Measurements from ENCODE around the gene CEP250. TPM values are rescaled to one million over a fixed set of nuclear protein-coding genes. Genes with fewer than 3 reads are reported as not detected.

CEP250 gene
- total RNA-seq, 1 donor: 22.0 TPM

DNA sequence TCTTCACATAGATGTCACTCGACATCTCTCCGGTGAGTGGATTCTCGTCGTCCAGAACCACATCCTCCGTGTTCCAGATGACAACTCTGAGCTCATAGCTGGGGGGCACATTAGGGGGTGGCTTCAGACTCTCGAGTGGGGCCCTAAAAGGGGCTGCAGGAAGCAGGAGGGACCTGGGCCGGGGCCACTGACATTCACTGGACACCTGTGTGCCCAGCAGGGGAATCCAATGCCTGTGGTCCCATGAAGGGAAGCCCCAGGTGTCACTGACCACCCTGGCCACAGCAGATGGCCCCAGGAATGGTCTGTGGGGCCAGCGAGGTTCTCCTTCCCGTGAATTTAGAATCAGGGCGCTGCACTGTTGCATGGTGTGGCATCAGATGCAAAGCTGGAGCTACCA lies 105.1 kb downstream of the CEP250 start:
- no peak for DNase-seq (ENCODE audit: low read depth)
- no peak overlapping the region for H3K4me3 ChIP-seq (ENCODE audit: low read depth, low read length)
- TF ChIP-seq, protein P1, sequence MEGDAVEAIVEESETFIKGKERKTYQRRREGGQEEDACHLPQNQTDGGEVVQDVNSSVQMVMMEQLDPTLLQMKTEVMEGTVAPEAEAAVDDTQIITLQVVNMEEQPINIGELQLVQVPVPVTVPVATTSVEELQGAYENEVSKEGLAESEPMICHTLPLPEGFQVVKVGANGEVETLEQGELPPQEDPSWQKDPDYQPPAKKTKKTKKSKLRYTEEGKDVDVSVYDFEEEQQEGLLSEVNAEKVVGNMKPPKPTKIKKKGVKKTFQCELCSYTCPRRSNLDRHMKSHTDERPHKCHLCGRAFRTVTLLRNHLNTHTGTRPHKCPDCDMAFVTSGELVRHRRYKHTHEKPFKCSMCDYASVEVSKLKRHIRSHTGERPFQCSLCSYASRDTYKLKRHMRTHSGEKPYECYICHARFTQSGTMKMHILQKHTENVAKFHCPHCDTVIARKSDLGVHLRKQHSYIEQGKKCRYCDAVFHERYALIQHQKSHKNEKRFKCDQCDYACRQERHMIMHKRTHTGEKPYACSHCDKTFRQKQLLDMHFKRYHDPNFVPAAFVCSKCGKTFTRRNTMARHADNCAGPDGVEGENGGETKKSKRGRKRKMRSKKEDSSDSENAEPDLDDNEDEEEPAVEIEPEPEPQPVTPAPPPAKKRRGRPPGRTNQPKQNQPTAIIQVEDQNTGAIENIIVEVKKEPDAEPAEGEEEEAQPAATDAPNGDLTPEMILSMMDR (IDR thresholded peaks at IDR 0.05; ENCODE audit: insufficient read depth, low read length): no peak

DNA sequence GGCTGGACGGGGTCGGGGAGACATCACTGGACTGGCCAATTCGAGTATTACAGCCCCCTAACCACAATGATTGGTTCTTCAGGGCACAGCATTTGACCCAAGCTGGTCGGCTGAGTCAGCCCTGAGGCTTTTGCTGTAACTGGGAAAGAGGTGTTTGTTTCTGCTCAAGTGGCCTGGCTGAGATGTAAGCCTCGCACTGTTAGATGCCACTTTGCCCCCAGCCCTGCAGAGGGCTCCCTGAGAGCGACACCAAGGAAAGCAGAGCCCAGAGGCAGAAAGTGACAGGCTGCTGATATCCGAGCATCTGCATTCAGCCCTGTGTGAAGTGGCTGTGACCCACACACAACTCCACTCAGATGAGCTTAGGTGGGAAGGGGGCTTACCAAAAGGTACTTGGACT lies 105.9 kb downstream of the CEP250 start:
- TF ChIP-seq, protein P1 (IDR thresholded peaks at IDR 0.05; ENCODE audit: insufficient read depth, low read length): peak; percentile 21
- DNase-seq (ENCODE audit: low read depth): peak; percentile 27

DNA sequence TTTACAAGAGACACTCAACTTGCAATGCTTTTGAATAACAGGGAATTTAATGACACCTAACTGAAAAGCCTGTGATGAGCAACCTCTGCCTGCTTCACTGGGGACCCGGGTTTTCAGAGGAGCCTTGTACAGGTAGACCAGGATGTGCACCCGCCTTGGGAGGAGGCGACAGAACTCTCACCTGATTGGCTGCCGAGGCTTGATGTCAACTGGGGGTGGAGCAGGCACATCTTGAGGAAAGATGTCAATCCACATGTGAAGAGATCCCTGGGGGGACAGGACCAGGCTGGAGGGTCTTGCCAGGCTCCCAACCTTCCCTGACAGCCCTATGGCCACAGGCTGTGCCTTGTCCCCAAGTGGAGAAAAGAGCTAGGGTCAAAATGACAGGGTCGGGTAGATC lies 106.3 kb downstream of the CEP250 start:
- no peak for DNase-seq (ENCODE audit: low read depth)
- TF ChIP-seq, protein P1 (IDR thresholded peaks at IDR 0.05; ENCODE audit: insufficient read depth, low read length): no peak

More for the DNA sequence above, 105.9 kb downstream of the CEP250 start:
- no peak overlapping the region for H3K4me3 ChIP-seq (ENCODE audit: low read depth, low read length)

DNA sequence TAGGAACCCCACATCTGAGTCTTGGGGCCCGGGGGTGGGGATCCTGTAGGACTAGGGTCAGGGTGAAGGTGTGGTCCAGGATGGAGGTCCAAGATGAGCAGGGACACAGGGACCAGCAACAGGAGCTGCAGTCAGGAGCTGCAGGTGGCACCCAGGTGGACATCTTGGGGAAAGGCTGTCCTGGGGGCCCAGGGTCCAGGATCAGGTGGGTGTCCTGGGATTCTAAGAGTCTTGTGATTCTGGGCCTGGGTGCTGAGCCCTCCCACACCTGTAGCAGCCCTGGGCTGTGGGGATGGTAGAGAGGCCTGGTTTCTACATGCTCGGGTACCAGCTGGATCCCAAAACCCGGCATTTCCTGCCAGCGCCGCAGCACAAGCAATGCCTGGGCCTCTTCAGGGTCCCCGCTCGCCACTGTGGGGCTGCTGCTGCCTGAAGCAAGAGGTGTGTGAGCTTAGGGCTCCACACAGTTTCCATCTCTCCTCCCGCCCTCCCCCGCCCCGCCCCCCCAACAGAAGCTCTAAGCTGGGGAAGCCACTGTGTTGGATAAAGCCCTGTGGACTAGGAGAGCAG lies 107.2 kb downstream of the CEP250 start:
- TF ChIP-seq, protein P1 (IDR thresholded peaks at IDR 0.05; ENCODE audit: insufficient read depth, low read length): no peak
- no peak overlapping the region for H3K4me3 ChIP-seq (ENCODE audit: low read depth, low read length)
- no peak for DNase-seq (ENCODE audit: low read depth)

More for the DNA sequence above, 106.3 kb downstream of the CEP250 start:
- H3K4me3 ChIP-seq (ENCODE audit: low read depth, low read length): no peak overlapping the region

DNA sequence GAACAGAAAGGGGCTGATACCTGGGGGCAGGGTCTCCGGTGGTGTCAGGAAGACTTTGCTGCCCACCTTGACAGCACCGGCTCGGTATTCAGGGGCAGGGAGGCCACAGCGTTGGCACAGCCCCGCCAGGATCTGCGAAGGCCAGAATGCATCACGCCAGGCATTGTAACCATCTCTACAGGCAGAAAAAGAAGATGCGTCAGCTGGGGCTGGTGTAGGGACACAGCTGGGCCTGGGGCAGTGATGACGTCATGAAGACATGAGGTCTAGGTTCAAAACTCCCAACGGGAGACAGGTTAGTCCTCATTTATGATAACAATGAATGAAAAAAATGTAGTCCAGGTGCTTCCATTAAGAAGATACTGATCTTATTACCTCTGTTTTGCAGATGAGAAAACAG lies 108.4 kb downstream of the CEP250 start:
- no peak overlapping the region for H3K4me3 ChIP-seq (ENCODE audit: low read depth, low read length)
- TF ChIP-seq, protein P1 (IDR thresholded peaks at IDR 0.05; ENCODE audit: insufficient read depth, low read length): no peak
- no peak for DNase-seq (ENCODE audit: low read depth)

DNA sequence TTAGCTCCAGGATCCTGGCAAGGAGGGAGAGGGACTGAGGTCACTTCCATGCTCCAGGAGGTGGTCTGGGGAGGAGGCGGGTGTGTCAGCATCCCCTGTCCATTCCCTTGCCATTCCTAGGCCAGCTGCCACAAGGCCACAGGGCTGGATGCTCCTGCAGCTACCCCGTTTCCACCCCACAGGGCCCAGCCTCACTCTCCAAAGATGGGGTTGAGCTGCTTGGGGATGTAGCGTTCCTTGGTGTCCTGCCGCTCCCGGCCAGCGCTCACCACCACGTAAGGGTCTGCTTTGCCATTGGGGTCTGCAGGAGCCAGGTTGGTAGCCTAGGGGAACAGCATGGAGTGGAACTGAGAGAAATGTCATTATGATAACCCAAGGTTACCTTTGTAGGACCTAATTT lies 109.5 kb downstream of the CEP250 start:
- DNase-seq (ENCODE audit: low read depth): no peak
- H3K4me3 ChIP-seq (ENCODE audit: low read depth, low read length): no peak overlapping the region
- TF ChIP-seq, protein P1 (IDR thresholded peaks at IDR 0.05; ENCODE audit: insufficient read depth, low read length): no peak

DNA sequence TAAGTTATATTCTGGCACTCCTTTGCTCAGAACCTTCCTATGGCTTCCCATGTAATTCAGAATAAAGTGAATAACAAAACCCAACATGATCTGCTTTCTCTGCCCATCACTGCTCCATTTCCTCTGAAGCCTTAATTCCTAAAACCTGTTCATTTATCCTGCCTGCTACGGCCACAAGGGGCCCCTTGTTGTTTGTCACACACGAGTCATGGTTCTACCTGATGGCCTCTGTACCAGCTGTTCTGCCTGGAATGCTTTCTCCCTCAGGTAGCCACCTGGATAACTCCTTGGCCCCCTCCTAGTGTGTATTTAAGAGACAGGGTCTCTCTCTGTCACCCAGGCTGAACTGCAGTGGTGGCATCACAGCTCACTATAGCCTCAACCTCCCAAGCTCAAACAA lies 113.2 kb downstream of the CEP250 start:
- DNase-seq (ENCODE audit: low read depth): no peak
- H3K4me3 ChIP-seq (ENCODE audit: low read depth, low read length): no peak overlapping the region
- TF ChIP-seq, protein P1 (IDR thresholded peaks at IDR 0.05; ENCODE audit: insufficient read depth, low read length): no peak
